ENCODE data around the gene SPAG8. TPM values are rescaled to one million over a fixed set of nuclear protein-coding genes. Genes with fewer than 3 reads are reported as not detected.

The SPAG8 gene
- total RNA-seq, 2 experiments from 2014 or later = 0.68 to 1.0 TPM

DNA sequence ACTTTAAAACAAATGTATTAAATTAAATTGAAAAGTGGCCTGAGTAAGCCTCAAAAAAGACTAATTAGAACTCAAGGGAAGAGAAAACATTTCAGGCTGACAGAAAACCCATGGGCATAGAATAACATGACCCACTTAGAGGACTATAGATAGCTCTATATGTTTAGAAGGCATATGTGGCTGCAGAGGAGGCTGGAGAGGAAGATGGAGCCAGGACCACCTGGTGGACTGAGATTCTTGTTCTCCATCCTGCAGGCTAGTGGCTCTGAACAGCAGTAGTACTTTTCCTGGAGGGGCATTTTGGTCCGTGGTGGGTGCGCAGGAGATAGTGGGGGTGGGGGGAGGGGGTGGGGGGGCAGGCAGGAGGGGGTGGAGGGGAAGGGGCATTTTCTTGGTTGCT, 31.0 kb downstream of the SPAG8 start:
- no peak overlapping the region for H3K27ac Mint-ChIP-seq
- DNase-seq = no peak
- no peaks in the 10 kb centered on the region for H3K27me3 Mint-ChIP-seq
- H3K4me1 Mint-ChIP-seq = no peaks in the 10 kb centered on the region
- H3K36me3 Mint-ChIP-seq = peaks cover 20% of the 10 kb centered on the region
- H3K4me3 Mint-ChIP-seq = no peak overlapping the region
- peaks cover 3% of the 10 kb centered on the region for H3K9me3 Mint-ChIP-seq

DNA sequence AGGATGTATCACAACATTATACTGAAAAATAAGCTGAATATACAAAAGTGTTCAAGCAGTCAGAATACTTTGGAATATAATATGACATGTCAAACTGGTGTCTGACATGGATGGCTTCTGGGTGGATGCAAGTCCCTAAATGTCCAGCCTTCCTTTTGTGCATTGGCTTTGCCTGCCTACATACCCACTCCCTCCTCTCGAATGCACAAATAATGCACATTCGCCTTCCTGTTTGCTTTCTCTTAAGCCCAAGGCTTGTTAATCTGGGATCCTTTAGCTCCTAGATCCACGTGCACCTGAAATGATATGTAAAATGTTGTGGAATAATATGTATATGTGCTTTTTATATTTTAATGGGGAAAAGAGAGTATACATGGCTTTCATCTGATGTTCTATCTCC, 33.6 kb downstream of the SPAG8 start:
- no peak overlapping the region for H3K27ac Mint-ChIP-seq
- DNase-seq = no peak
- H3K9me3 Mint-ChIP-seq = peaks cover 3% of the 10 kb centered on the region
- H3K4me3 Mint-ChIP-seq = no peak overlapping the region
- H3K4me1 Mint-ChIP-seq = no peaks in the 10 kb centered on the region
- H3K27me3 Mint-ChIP-seq = no peaks in the 10 kb centered on the region
- H3K36me3 Mint-ChIP-seq = peaks cover 13% of the 10 kb centered on the region

DNA sequence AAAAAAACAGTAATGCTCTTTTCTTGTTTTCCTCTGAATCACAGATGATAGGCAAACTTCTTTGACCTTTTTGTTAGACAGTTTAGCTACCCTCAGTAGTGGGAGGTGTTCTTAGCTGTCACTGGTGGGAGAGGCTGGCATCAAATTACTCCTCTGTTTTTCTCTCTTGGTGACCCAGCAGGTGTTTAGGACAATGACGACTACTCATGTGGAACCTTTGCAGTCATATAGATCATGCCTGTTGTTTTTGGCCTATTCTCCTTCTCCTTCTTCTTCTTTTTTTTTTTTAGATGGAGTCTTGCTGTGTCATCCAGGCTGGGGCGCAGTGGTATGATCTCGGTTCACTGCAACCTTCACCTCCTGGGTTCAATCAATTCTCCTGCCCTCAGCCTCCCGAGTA, 36.0 kb downstream of the SPAG8 start:
- Mint-ChIP-seq H3K36me3 (peaks cover 8% of the 10 kb centered on the region), H3K9me3 (no peaks in the 10 kb centered on the region), H3K4me3 (no peak overlapping the region), H3K4me1 (no peaks in the 10 kb centered on the region), H3K27me3 (no peaks in the 10 kb centered on the region), H3K27ac (no peak overlapping the region)
- DNase-seq = no peak

DNA sequence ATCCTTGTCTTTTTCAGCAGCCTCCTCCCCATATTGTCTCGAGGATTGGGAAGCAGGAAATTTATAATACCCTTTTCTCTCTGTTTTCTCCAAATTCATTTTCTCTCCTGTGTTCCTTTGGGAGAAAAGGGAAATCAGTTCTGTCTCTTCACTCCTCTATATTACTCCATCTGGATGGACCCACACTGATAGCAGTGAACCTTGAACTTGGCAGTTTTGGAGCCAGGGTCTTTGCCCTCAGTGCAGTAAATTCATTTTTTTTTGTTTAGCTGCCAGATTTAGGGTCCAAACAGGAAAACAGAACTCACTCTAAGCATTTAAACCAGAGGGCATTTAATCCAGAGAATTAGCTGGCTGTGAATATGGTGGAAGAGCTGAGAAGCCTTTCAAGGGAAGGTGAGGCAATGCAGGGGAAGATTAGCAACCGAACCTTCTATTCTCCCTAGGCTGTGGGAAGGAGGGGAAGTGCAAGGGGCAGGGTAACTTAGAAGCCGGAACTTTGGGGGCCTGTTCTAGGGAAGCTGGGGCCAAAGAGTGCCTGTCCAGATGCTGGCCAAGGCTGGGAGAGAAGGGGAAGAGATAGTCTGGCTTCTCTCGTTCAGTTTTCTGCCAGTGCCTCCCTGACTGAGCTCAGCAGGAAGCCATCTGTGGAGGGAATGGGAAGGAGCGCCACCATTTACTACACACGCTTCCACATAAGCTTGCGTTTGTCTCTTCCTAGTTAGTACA, 37.0 kb downstream of the SPAG8 start:
- H3K27ac Mint-ChIP-seq = no peak overlapping the region
- no peak overlapping the region for H3K4me3 Mint-ChIP-seq
- H3K27me3 Mint-ChIP-seq = no peaks in the 10 kb centered on the region
- DNase-seq = no peak
- no peaks in the 10 kb centered on the region for H3K9me3 Mint-ChIP-seq
- peaks cover 3% of the 10 kb centered on the region for H3K36me3 Mint-ChIP-seq
- H3K4me1 Mint-ChIP-seq = no peaks in the 10 kb centered on the region

DNA sequence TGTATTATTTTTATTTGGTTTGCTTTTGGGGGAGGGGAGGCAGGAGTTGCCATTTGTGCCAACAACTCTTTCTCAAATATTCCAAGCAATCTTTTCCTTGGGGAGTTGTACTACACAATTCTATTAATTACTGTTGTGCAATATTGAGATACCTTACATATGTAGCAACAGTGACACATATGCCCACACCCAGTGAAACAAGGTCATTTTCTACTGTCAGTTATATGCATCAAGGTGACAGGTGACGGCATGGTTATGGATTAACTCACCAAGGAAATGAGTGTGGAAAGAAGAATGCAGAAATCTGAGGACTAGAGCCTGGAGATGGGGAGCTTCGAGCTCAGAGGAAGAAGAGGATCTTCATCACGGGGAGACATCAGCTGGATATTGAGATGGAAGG, 40.1 kb downstream of the SPAG8 start:
- Mint-ChIP-seq H3K36me3 (no peaks in the 10 kb centered on the region), H3K27me3 (no peaks in the 10 kb centered on the region), H3K4me1 (peaks cover 2% of the 10 kb centered on the region), H3K27ac (no peak overlapping the region), H3K4me3 (no peak overlapping the region), H3K9me3 (no peaks in the 10 kb centered on the region)
- DNase-seq = no peak

DNA sequence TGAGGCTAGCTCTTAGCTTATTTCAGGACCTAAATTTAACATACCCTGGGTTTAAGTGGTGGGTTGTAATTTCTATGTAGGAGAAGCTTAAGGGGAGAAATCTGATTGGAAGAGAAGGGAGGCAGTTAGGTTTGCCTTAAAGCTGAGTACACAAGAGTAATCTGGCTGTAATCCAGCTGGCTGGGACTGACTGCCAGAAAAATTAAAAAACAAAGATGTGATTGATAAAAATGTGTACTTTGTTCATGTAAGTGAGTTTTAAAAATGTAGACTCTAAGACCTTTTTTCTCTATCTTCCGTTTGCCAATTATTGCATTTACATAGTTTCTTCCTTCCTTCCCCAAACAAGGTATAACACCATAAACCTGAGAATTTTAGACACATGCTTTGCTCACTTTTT, 40.5 kb downstream of the SPAG8 start:
- no peak overlapping the region for H3K4me3 Mint-ChIP-seq

DNA sequence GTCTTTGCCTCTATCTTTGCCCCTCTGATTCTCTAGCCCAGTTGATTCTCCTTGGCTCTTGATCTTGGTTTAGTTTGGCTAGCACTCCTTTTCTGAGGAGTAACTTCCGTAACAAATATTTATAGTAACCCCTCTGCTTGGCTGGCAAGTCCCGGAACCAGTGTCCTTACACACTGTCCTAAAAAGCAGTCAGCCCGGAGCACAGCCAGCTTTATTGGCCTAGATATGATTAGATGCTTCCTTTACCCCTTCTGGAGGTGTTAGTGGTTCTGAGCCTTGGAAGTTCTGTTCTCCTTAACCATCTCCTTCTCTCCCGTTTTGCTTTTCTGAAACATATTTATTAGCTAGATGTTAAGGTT, 41.0 kb downstream of the SPAG8 start:
- Mint-ChIP-seq H3K4me1 (peaks cover 9% of the 10 kb centered on the region), H3K4me3 (no peak overlapping the region), H3K36me3 (no peaks in the 10 kb centered on the region), H3K9me3 (no peaks in the 10 kb centered on the region), H3K27ac (no peak overlapping the region), H3K27me3 (no peaks in the 10 kb centered on the region)
- no peak for DNase-seq

More for the DNA sequence above, 40.5 kb downstream of the SPAG8 start:
- no peak overlapping the region for H3K27ac Mint-ChIP-seq
- H3K36me3 Mint-ChIP-seq = no peaks in the 10 kb centered on the region
- peaks cover 4% of the 10 kb centered on the region for H3K4me1 Mint-ChIP-seq
- DNase-seq = no peak
- no peaks in the 10 kb centered on the region for H3K27me3 Mint-ChIP-seq
- H3K9me3 Mint-ChIP-seq = no peaks in the 10 kb centered on the region

DNA sequence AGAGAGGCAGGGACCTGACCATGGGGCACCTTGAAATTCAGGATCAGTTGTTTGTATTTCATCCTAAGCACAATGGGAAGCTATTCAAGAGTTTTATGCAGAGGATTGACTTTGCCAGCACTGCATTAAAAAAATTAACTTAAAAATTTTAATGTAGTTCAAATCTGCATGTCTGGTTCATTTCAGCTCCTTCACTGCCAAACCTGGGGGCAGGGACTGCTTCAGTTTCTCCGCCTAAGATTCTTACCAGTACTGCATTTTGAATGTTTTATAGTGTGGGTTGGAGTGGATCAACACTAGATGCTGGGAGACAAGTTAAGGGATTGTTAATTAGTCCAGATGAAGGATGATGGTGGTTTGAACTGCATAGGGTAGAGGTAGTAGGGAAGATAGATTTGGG, 42.3 kb downstream of the SPAG8 start:
- DNase-seq = no peak
- Mint-ChIP-seq H3K36me3 (no peaks in the 10 kb centered on the region), H3K27me3 (no peaks in the 10 kb centered on the region), H3K9me3 (no peaks in the 10 kb centered on the region), H3K27ac (no peak overlapping the region), H3K4me1 (peaks cover 9% of the 10 kb centered on the region), H3K4me3 (no peak overlapping the region)

DNA sequence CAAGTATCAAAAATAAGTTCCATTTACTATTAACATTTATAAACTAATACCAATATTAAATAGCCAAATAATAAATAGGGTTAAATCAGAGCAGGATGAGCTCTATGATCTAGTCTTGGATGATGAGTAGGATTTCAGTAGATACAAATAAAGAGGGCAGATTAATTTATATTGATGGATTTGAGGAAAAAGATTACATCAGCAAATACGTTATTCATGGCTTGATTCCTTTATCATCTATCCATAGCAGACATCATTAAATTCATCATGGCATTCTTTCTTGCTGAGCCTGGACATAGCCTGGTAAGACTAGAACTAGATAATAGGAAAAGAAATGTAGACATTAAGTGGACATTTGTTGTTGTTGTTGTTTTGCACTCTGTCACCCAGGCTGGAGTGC, 44.6 kb downstream of the SPAG8 start:
- H3K4me3 Mint-ChIP-seq = no peak overlapping the region
- no peak for DNase-seq
- no peaks in the 10 kb centered on the region for H3K9me3 Mint-ChIP-seq
- peaks cover 3% of the 10 kb centered on the region for H3K36me3 Mint-ChIP-seq
- H3K4me1 Mint-ChIP-seq = peaks cover 13% of the 10 kb centered on the region
- H3K27me3 Mint-ChIP-seq = no peaks in the 10 kb centered on the region
- H3K27ac Mint-ChIP-seq = no peak overlapping the region

DNA sequence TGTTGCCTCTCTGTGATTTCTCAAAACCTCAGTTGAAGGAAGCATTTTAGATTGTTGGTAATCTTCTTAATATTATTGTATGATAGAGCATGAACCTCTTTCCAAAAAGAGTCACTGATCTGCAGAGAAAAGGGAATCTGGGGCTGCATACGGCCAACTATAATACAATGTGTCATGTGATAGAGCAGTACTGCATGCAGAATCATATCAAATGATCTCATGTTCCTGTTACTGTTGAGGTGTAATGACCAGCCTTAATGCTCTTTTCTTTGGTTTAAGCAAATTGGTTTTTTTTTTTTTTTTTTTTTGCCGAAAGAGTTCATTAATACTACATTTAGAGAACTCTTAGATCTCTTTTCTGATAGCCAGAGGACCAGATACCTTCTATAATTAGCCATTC, 45.1 kb downstream of the SPAG8 start:
- Mint-ChIP-seq H3K4me1 (peaks cover 15% of the 10 kb centered on the region), H3K9me3 (no peaks in the 10 kb centered on the region), H3K27me3 (no peaks in the 10 kb centered on the region), H3K27ac (no peak overlapping the region), H3K36me3 (peaks cover 3% of the 10 kb centered on the region), H3K4me3 (no peak overlapping the region)
- no peak for DNase-seq

DNA sequence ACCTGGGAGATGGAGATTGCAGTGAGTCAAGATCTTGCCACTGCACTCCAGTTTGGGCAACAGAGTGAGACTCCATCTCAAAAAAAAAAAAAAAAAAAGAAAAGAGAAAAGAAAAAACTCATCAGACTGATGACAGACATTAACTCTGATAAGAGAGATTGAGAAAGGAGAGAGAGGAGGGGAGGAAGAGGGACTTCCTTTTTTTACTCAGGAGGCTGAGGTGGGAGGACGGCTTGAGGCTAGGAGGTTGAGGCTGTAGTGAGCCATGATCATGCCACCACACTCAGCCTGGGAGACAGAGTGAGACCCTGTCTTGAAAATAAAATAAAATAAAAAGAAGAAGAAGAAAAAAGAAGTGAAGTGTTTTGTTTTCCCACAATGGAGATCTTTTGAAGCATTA, 48.3 kb downstream of the SPAG8 start:
- no peak for DNase-seq
- peaks cover 15% of the 10 kb centered on the region for H3K36me3 Mint-ChIP-seq
- H3K27ac Mint-ChIP-seq = no peak overlapping the region
- no peak overlapping the region for H3K4me3 Mint-ChIP-seq
- H3K27me3 Mint-ChIP-seq = no peaks in the 10 kb centered on the region
- H3K9me3 Mint-ChIP-seq = no peaks in the 10 kb centered on the region
- peaks cover 34% of the 10 kb centered on the region for H3K4me1 Mint-ChIP-seq

DNA sequence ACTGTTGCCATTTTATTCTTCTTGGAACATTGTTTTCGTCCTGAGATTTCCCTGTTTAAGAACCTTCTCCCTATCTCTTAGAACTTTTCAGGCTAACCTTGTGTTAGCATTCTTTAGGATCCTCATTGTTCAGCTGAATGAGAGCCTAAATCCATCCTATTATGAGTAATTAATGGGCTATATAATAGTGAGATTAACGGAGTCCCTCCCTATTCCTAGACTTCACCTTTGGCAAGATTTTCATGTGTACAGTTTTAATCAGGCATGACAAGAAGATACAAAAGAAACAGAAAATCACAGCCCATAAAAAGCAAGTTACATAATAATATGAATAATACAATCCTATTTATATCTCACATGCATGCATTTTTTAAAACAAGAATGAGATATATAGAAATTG, 48.9 kb downstream of the SPAG8 start:
- H3K4me3 Mint-ChIP-seq = no peak overlapping the region
- H3K27me3 Mint-ChIP-seq = no peaks in the 10 kb centered on the region
- peaks cover 40% of the 10 kb centered on the region for H3K4me1 Mint-ChIP-seq
- peaks cover 18% of the 10 kb centered on the region for H3K36me3 Mint-ChIP-seq
- no peak for DNase-seq
- H3K9me3 Mint-ChIP-seq = no peaks in the 10 kb centered on the region
- no peak overlapping the region for H3K27ac Mint-ChIP-seq

DNA sequence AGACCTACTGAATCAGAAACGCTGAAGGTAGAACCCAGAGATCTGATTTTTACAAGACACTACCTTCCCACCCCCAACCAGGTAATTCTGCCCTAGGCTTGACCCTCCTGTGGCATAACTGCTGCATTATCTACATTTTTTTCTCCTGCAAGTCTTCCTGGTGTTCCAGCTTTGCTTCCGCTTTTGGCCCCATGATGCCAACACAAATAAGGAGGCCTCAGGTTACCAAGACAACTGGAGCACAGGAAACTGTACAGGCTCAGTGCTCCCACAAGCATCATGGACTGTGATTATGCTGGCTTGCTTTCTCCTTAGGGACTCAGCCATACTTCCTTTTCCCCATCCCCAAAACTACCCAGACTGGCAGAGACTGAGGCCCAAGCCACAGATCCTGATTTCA, 51.4 kb downstream of the SPAG8 start:
- H3K36me3 Mint-ChIP-seq = peaks cover 22% of the 10 kb centered on the region
- H3K4me3 Mint-ChIP-seq = no peak overlapping the region
- no peaks in the 10 kb centered on the region for H3K9me3 Mint-ChIP-seq
- H3K27me3 Mint-ChIP-seq = no peaks in the 10 kb centered on the region
- peaks cover 43% of the 10 kb centered on the region for H3K4me1 Mint-ChIP-seq
- no peak overlapping the region for H3K27ac Mint-ChIP-seq
- no peak for DNase-seq

DNA sequence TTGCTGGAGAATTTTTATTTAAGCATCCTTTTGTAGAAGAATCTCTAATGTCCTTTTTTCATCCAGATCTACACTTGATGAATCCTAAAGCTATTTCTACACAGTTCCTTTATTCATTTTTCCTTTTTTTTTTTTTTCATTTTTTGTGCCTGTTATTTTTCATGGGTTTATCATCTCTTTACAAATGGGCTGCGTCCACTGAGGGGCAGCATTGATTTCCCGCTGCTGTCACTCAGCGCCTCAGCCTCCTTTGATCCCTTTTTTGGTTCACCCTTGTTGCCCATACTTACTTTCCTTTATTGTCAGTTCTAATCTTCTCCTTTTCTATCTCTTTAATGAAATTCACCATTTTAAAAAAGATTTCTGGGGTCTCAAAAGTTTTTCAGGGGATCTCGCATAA, 52.3 kb downstream of the SPAG8 start:
- H3K4me3 Mint-ChIP-seq = peak overlapping the region; percentile 3
- no peak for DNase-seq
- H3K36me3 Mint-ChIP-seq = peaks cover 22% of the 10 kb centered on the region
- no peaks in the 10 kb centered on the region for H3K9me3 Mint-ChIP-seq
- no peaks in the 10 kb centered on the region for H3K27me3 Mint-ChIP-seq
- H3K27ac Mint-ChIP-seq = no peak overlapping the region
- H3K4me1 Mint-ChIP-seq = peaks cover 43% of the 10 kb centered on the region

Data from activated naive CD8-positive, alpha-beta T cell treated with anti-CD3 and anti-CD28 coated beads for 36 hours (primary cell).